ENCODE data around the gene TBXAS1. TPM values are rescaled to one million over a fixed set of nuclear protein-coding genes. Genes with fewer than 3 reads are reported as not detected.

Gene TBXAS1
- total RNA-seq, 2 experiments from 2014 or later = 5.5 to 6.0 TPM

DNA sequence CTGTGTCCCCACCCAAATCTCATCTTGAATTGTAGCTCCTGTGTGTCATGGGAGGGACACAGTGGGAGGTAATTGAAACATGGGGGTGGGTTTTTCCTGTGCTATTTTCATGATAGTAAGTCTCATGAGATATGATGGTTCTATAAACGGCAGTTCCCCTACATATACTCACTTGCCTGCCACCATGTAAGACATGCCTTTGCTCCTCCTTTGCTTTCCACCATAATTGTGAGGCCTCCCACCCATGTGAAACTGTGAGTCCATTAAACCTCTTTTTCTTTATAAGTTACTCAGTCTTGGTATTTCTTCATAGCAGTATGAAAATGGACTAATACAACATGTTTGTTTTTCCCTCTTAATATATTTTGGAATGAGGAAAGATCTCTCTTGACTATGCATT, 24.5 kb upstream of the TBXAS1 start:
- intact Hi-C loops (cut with DNase I, micrococcal nuclease) = no loop called here
- CTCF ChIA-PET = no interaction called here
- no peaks in the 10 kb centered on the region for H3K27me3 Mint-ChIP-seq

DNA sequence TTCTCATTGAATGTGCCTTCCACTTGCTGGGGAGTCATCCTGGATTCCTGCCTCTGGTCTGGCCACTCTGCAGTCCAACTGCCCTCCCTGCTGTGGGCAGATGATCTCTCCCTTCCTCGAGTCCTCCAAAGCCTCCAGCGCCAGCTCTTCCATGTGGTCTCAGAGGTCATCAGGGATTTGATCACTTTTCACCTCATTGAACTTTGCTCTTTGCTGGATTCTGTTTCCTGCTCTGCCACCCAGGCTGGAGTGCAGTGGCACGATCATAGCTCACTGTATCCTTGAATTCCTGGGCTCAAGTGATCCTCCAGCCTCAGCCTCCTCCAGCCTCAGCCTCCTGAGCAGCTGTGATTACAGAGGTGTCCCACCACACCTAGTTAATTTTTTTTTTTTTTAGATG, 22.1 kb upstream of the TBXAS1 start:
- no peaks in the 10 kb centered on the region for H3K4me1 Mint-ChIP-seq (ENCODE audit: low read depth)
- no peak for DNase-seq
- no peak overlapping the region for H3K27ac Mint-ChIP-seq
- Histone ChIP-seq H3K27me3 (ENCODE audit: control insufficient read depth in 1 of 2, insufficient read depth in 2 of 2, low read length in 2 of 2) (no peaks in the 10 kb centered on the region), H3K4me3 (ENCODE audit: low read length) (no peak overlapping the region), H3K27ac (ENCODE audit: low read depth in 1 of 2, low read length in 2 of 2) (no peak overlapping the region), H3K4me1 (ENCODE audit: insufficient read depth, low read length) (no peaks in the 10 kb centered on the region), H3K9me3 (ENCODE audit: control insufficient read depth in 1 of 2, insufficient read depth in 1 of 2, low read length in 2 of 2) (peaks cover 4 to 12% of the 10 kb centered on the region in 2 experiments), H3K36me3 (ENCODE audit: insufficient read depth, low read length) (no peaks in the 10 kb centered on the region)
- ATAC-seq (ENCODE audit: poor library complexity) = no peak
- ChIA-PET CTCF (no interaction called here), POLR2A (no interaction called here)
- no peak overlapping the region for H3K4me3 Mint-ChIP-seq
- peaks cover 5% of the 10 kb centered on the region for H3K36me3 Mint-ChIP-seq (ENCODE audit: low read depth)
- H3K9me3 Mint-ChIP-seq = peaks cover 5% of the 10 kb centered on the region
- intact Hi-C loops (cut with DNase I, micrococcal nuclease) = no loop called here
- H3K27me3 Mint-ChIP-seq = no peaks in the 10 kb centered on the region
- TF ChIP-seq CTCF (IDR thresholded peaks at IDR 0.05) = no peak

More for the DNA sequence above, 24.5 kb upstream of the TBXAS1 start:
- H3K27ac Mint-ChIP-seq = no peak overlapping the region
- no peak for DNase-seq
- H3K36me3 ChIP-seq (ENCODE audit: insufficient read depth, low read length) = no peaks in the 10 kb centered on the region
- no peaks in the 10 kb centered on the region for H3K4me1 ChIP-seq (ENCODE audit: insufficient read depth, low read length)
- no peak for TF ChIP-seq CTCF (IDR thresholded peaks at IDR 0.05)
- POLR2A ChIA-PET = no interaction called here
- peaks cover 5% of the 10 kb centered on the region for H3K9me3 Mint-ChIP-seq
- ATAC-seq (ENCODE audit: poor library complexity) = no peak
- H3K4me3 Mint-ChIP-seq = no peak overlapping the region
- H3K9me3 ChIP-seq (ENCODE audit: control insufficient read depth in 1 of 2, insufficient read depth in 1 of 2, low read length in 2 of 2) = peaks cover 4 to 12% of the 10 kb centered on the region in 2 experiments
- no peak overlapping the region for H3K27ac ChIP-seq (ENCODE audit: low read depth in 1 of 2, low read length in 2 of 2)
- no peaks in the 10 kb centered on the region for H3K27me3 ChIP-seq (ENCODE audit: control insufficient read depth in 1 of 2, insufficient read depth in 2 of 2, low read length in 2 of 2)
- no peaks in the 10 kb centered on the region for H3K4me1 Mint-ChIP-seq (ENCODE audit: low read depth)
- peaks cover 5% of the 10 kb centered on the region for H3K36me3 Mint-ChIP-seq (ENCODE audit: low read depth)
- H3K4me3 ChIP-seq (ENCODE audit: low read length) = no peak overlapping the region

GRCh38 chr7:139808427-139808826, 20.6 kb upstream of the TBXAS1 start:
- intact Hi-C loops (cut with DNase I, micrococcal nuclease) = no loop called here
- DNase-seq (no peak), ATAC-seq (ENCODE audit: poor library complexity) (no peak)
- Mint-ChIP-seq H3K9me3 (no peaks in the 10 kb centered on the region), H3K36me3 (ENCODE audit: low read depth) (no peaks in the 10 kb centered on the region), H3K4me3 (no peak overlapping the region), H3K27ac (no peak overlapping the region), H3K4me1 (ENCODE audit: low read depth) (no peaks in the 10 kb centered on the region), H3K27me3 (no peaks in the 10 kb centered on the region)
- ChIA-PET POLR2A (interaction anchor here (1.1 kb wide), 1 partner anchor 118 kb away, joined by 3 read pairs; no protein-coding TSS in a partner anchor), CTCF (interaction anchor here (0.8 kb wide), 1 partner anchor 20 kb away, joined by 3 read pairs; no protein-coding TSS in a partner anchor)
- H3K27ac ChIP-seq (ENCODE audit: low read depth in 1 of 2, low read length in 2 of 2) = no peak overlapping the region
- peaks cover 1 to 11% of the 10 kb centered on the region in 2 experiments for H3K9me3 ChIP-seq (ENCODE audit: control insufficient read depth in 1 of 2, insufficient read depth in 1 of 2, low read length in 2 of 2)
- H3K36me3 ChIP-seq (ENCODE audit: insufficient read depth, low read length) = no peaks in the 10 kb centered on the region
- TF ChIP-seq CTCF (IDR thresholded peaks at IDR 0.05) = no peak
- no peaks in the 10 kb centered on the region for H3K4me1 ChIP-seq (ENCODE audit: insufficient read depth, low read length)
- no peaks in the 10 kb centered on the region for H3K27me3 ChIP-seq (ENCODE audit: control insufficient read depth in 1 of 2, insufficient read depth in 2 of 2, low read length in 2 of 2)
- H3K4me3 ChIP-seq (ENCODE audit: low read length) = no peak overlapping the region
